Endodermal cell (in vitro differentiated cells): ENCODE data around the gene FBN2. TPM values are rescaled to one million over a fixed set of nuclear protein-coding genes. Genes with fewer than 3 reads are reported as not detected.

Source experiments
- DNase-seq: peaks from one replicate; pipeline ENCODE4 v3.0.0-alpha.2; 2017
- H3K27ac ChIP-seq: 2 replicates; pipeline ENCODE4 v1.5.1; 2013; ENCODE audit warnings: mild to moderate bottlenecking, low read depth, low read length, moderate library complexity
- H3K27me3 ChIP-seq: 2 replicates; pipeline ENCODE4 v1.6.1; 2013; ENCODE audit warnings: mild to moderate bottlenecking, low read length, moderate library complexity; ENCODE audit not compliant: insufficient read depth, control insufficient read depth, poor library complexity, severe bottlenecking
- H3K36me3 ChIP-seq: 2 replicates; pipeline ENCODE4 v1.7.0; 2013; ENCODE audit warnings: mild to moderate bottlenecking, low read length, moderate library complexity; ENCODE audit not compliant: control insufficient read depth, insufficient read depth
- H3K4me1 ChIP-seq: one replicate; pipeline ENCODE4 v1.7.0; 2013; ENCODE audit warnings: low read length; ENCODE audit not compliant: control insufficient read depth, insufficient read depth
- H3K4me3 ChIP-seq: 2 replicates; pipeline ENCODE4 v1.5.1; 2013; ENCODE audit warnings: mild to moderate bottlenecking, low read length, moderate library complexity
- H3K9ac ChIP-seq: 2 replicates; pipeline ENCODE4 v1.6.1; 2013; ENCODE audit warnings: mild to moderate bottlenecking, low read length, moderate library complexity; ENCODE audit not compliant: poor library complexity, severe bottlenecking; ENCODE audit errors: extremely low read depth
- H3K9me3 ChIP-seq: 2 replicates; pipeline ENCODE4 v1.6.1; 2013; ENCODE audit warnings: mild to moderate bottlenecking, low read length, moderate library complexity; ENCODE audit not compliant: control insufficient read depth
- H3K27ac Mint-ChIP-seq: 2 replicates; pipeline ENCODE4 v1.8.0; 2020; ENCODE audit warnings: mixed read lengths
- H3K27me3 Mint-ChIP-seq: 2 replicates; pipeline ENCODE4 v1.8.0; 2021; ENCODE audit warnings: mild to moderate bottlenecking, mixed read lengths; ENCODE audit not compliant: insufficient read depth
- H3K36me3 Mint-ChIP-seq: 2 replicates; pipeline ENCODE4 v1.8.0; 2020; ENCODE audit warnings: low read depth, mixed read lengths
- H3K4me1 Mint-ChIP-seq: 2 replicates; pipeline ENCODE4 v1.8.0; 2020; ENCODE audit warnings: mixed read lengths
- H3K4me3 Mint-ChIP-seq: 2 replicates; pipeline ENCODE4 v1.8.0; 2020; ENCODE audit warnings: mild to moderate bottlenecking, moderate library complexity, mixed read lengths
- H3K9me3 Mint-ChIP-seq: 2 replicates; pipeline ENCODE4 v1.8.0; 2020; ENCODE audit warnings: mild to moderate bottlenecking, mixed read lengths
- WGBS, 2 experiments: methylation state at CpG; one replicate each; pipeline versions ENCODE4 v1.1.5 to v1.1.7; 2013; ENCODE audit warnings: missing lambda C conversion rate in 2 of 2, mixed read lengths in 1 of 2; ENCODE audit not compliant: insufficient coverage in 1 of 2, insufficient read length in 1 of 2; 5-methylcytosine and 5-hydroxymethylcytosine counted together
- total RNA-seq, 2 donors: library from RNA; stranded (reverse); fragmentation: NEBNext Ultra II Directional in 1 of 2; extraction: Animal tissue kit (Norgen Biotek cat#: 25700) in 1 of 2; gene quantifications; 2 replicates in 1 of 2; 3 replicates in 1 of 2; pipeline ENCODE4 v1.2.1, GENCODE V29; 2021
- TF ChIP-seq, protein P1 (sequence below): fragments of 200-600 bp; sonication (generic); conservative IDR thresholded peaks from 2 replicates; pipeline ENCODE4 v1.5.0; 2021; ENCODE audit warnings: antibody characterized with exemption, mild to moderate bottlenecking

FBN2 gene
- total RNA-seq, 2 donors from 2014 or later, result 131 to 212 TPM

DNA sequence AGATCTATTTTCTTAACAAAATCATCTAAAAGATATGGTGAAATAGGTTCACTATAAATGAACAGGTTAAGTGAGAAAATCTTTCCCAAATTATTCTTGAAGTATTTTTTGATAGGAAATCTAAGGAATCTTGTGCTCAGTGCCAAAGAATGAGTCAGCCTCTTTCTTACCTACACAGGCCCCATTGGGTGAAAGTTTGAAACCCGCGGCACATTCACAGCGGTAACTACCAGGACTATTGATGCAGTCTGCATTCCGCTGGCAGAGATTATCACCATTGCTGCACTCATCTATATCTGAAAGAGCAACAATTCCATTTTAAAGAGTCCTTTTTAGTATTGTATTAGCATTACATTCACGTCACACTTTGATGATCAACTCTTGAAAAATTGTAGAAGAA, 232.7 kb downstream of the FBN2 start:
- H3K4me1 Mint-ChIP-seq, result no peaks in the 10 kb centered on the region
- H3K9me3 ChIP-seq, result peaks cover 15% of the 10 kb centered on the region
- no peak overlapping the region for H3K4me3 Mint-ChIP-seq
- H3K27ac Mint-ChIP-seq, result no peak overlapping the region
- H3K4me3 ChIP-seq, result no peak overlapping the region
- H3K9ac ChIP-seq, result no peak overlapping the region
- peaks cover 1% of the 10 kb centered on the region for H3K9me3 Mint-ChIP-seq
- H3K27ac ChIP-seq, result no peak overlapping the region
- peaks cover 51% of the 10 kb centered on the region for H3K36me3 Mint-ChIP-seq
- H3K36me3 ChIP-seq, result peaks cover 80% of the 10 kb centered on the region
- H3K4me1 ChIP-seq, result no peaks in the 10 kb centered on the region
- no peak for DNase-seq
- no peaks in the 10 kb centered on the region for H3K27me3 Mint-ChIP-seq
- TF ChIP-seq, protein P1, sequence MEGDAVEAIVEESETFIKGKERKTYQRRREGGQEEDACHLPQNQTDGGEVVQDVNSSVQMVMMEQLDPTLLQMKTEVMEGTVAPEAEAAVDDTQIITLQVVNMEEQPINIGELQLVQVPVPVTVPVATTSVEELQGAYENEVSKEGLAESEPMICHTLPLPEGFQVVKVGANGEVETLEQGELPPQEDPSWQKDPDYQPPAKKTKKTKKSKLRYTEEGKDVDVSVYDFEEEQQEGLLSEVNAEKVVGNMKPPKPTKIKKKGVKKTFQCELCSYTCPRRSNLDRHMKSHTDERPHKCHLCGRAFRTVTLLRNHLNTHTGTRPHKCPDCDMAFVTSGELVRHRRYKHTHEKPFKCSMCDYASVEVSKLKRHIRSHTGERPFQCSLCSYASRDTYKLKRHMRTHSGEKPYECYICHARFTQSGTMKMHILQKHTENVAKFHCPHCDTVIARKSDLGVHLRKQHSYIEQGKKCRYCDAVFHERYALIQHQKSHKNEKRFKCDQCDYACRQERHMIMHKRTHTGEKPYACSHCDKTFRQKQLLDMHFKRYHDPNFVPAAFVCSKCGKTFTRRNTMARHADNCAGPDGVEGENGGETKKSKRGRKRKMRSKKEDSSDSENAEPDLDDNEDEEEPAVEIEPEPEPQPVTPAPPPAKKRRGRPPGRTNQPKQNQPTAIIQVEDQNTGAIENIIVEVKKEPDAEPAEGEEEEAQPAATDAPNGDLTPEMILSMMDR, result no peak
- WGBS, 2 experiments, result 80 to 98% methylated on average over 1 to 4 of the region's 5 CpGs
- H3K27me3 ChIP-seq, result no peaks in the 10 kb centered on the region

- DNase-seq, result no peak
- Histone ChIP-seq H3K36me3 (peaks cover 85% of the 10 kb centered on the region), H3K9ac (no peak overlapping the region), H3K4me1 (no peaks in the 10 kb centered on the region), H3K9me3 (peaks cover 21% of the 10 kb centered on the region), H3K27me3 (no peaks in the 10 kb centered on the region), H3K4me3 (no peak overlapping the region), H3K27ac (no peak overlapping the region)
- peaks cover 6% of the 10 kb centered on the region for H3K9me3 Mint-ChIP-seq
- peaks cover 55% of the 10 kb centered on the region for H3K36me3 Mint-ChIP-seq
- 71% methylated on average over 1 of the region's 2 CpGs; no CpG with 5 or more reads in 1 of the 2 experiments for WGBS, 2 experiments
- TF ChIP-seq, protein P1, result no peak
- H3K4me1 Mint-ChIP-seq, result no peaks in the 10 kb centered on the region
- no peaks in the 10 kb centered on the region for H3K27me3 Mint-ChIP-seq
- H3K4me3 Mint-ChIP-seq, result no peak overlapping the region
- H3K27ac Mint-ChIP-seq, result no peak overlapping the region
Observed at GRCh38 chr5:128304791-128305190, 233.3 kb downstream of the FBN2 start.

- DNase-seq, result no peak
- no peak overlapping the region for H3K27ac Mint-ChIP-seq
- peaks cover 10% of the 10 kb centered on the region for H3K9me3 Mint-ChIP-seq
- H3K4me1 ChIP-seq, result no peaks in the 10 kb centered on the region
- no peaks in the 10 kb centered on the region for H3K4me1 Mint-ChIP-seq
- H3K9me3 ChIP-seq, result peaks cover 21% of the 10 kb centered on the region
- H3K9ac ChIP-seq, result no peak overlapping the region
- TF ChIP-seq, protein P1, result no peak
- H3K27ac ChIP-seq, result no peak overlapping the region
- peaks cover 59% of the 10 kb centered on the region for H3K36me3 Mint-ChIP-seq
- no peak overlapping the region for H3K4me3 ChIP-seq
- H3K27me3 ChIP-seq, result no peaks in the 10 kb centered on the region
- no peaks in the 10 kb centered on the region for H3K27me3 Mint-ChIP-seq
- H3K36me3 ChIP-seq, result peaks cover 85% of the 10 kb centered on the region
- H3K4me3 Mint-ChIP-seq, result no peak overlapping the region
Observed at GRCh38 chr5:128304088-128304487, 234.0 kb downstream of the FBN2 start.
